CD1c-positive myeloid dendritic cell (primary cell): ENCODE measurements around the gene RAX2.
"Not testable (repeated sequence)": the region's sequence is repeated elsewhere in the genome, so short reads cannot be mapped to it uniquely, and the experiment has no call there.

ENCODE experiments used
- DNase-seq: peaks from one replicate; pipeline ENCODE4 v3.0.0-alpha.2; 2016; ENCODE audit errors: extremely low spot score

The RAX2 gene

DNA sequence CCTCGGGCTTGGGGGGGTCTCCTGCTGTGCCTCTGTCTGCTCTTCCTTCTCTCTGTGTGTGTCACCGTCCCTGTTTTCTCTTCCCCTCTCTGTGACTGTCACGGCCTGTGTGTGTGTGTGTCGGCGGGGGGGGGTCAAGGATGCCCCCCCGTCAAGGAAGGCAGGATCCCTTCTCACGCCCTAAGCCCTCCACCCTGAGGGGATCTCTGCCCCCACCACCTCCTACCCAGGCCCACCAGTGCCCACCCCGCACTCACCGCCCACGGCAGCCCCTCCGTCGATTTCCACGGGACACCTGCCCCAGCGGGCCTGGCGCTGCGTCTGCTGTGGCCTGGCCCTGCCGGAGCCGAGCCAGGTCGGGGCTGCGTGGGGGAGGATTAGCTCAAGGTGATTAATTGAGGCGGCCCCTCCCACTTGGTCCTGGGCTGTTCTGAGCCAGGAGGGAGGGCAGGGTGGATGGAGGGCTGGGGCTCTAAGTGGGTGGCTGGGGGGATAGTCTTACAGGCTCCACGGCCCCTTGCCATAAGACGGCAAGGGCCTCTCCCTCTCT, at the start of gene RAX2:
RAX2 (minus strand) TSS at position 323 of the 550 bp plus-strand sequence. CDS start 486 bp downstream, outside the sequence.
- DNase-seq = no peak

DNA sequence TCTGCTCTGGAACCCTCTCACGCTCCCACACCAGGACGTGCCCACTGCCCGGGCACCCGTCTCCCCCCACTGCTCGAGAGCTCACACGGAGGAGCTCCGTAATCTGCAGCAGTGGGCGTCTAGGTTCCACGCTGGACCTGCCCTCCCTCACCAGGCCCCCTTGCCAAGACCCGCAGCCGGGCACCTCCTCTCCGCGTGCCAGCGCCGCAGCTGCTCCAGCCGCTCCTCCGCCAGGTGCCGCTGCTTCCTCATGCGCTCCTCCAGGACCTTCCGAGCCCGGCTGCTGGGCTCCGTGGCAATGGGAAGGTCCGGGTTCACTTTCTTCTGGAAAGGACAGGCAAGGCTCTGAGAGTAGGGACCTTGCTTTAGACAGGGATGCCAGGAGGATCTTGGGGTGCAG, 49.1 kb upstream of the RAX2 start:
- no peak for DNase-seq

GRCh38 chr19:3819989-3820388, 48.0 kb upstream of the RAX2 start:
- DNase-seq = no peak

DNA sequence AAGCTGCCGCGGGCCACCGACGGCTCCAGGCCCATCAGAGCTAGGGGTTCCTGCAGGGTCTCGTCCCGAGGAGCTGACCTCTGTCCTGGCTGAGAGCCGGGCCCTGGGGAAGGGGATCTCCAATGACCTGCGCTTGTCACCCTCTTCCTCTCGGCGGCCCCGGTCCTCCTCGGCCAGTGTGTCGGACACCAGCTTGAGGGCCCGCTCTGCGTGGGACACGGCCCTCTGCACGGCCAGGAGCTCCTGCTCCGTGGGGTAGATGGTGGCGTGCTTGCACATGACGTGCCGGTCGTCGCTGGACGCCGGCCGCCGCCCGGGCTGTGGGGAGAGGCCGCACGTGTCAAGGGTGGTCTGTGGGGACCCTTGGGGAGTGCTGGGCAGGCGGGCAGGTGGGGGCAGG, 46.9 kb upstream of the RAX2 start:
- no peak for DNase-seq

GRCh38 chr19:3818466-3818865, 46.4 kb upstream of the RAX2 start:
- DNase-seq = peak; percentile 97

DNA sequence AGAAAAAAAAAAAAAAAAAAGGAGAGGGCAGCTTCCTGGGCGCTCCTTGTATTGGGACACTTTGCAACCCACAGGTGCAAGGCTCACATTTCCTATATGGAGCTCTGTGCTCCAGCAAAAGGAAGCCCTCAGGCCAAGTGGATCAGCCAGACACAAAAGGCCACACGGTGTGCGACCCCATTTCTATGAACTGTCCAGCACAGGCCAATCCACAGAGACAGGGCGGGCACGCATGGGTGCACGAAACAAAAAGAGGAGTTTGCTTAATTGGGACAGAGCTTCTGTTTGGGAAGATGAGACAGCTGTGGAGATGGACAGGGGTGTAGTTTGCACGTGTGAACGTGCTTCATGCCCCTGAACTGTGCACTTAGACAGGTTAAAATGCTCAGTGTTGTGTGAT, 45.7 kb upstream of the RAX2 start:
- no peak for DNase-seq

- no peak for DNase-seq
Measured at GRCh38 chr19:3816566-3817218, 44.7 kb upstream of the RAX2 start.

- not testable (repeated sequence) for DNase-seq
Measured at GRCh38 chr19:3816148-3816547, 44.1 kb upstream of the RAX2 start.

DNA sequence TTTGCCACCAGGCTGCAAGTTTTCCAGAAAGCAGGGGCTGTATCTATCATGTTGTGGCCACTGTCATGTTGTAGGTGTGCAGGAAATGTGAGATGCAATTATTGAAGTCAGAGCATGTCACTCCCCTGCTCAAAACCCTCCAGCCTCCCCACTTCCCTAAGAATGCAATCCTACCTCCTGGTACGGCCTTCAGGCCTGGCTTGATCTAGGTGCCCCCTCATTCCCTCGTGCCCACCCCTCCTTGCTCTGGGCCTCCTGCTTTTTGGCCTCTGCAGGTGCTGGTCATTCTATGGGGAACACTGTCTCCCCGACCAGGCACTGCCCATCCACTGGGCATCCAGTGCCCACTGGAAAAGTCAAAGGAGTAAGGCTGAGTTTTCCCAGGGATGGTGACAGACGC, 42.6 kb upstream of the RAX2 start:
- DNase-seq = no peak

DNA sequence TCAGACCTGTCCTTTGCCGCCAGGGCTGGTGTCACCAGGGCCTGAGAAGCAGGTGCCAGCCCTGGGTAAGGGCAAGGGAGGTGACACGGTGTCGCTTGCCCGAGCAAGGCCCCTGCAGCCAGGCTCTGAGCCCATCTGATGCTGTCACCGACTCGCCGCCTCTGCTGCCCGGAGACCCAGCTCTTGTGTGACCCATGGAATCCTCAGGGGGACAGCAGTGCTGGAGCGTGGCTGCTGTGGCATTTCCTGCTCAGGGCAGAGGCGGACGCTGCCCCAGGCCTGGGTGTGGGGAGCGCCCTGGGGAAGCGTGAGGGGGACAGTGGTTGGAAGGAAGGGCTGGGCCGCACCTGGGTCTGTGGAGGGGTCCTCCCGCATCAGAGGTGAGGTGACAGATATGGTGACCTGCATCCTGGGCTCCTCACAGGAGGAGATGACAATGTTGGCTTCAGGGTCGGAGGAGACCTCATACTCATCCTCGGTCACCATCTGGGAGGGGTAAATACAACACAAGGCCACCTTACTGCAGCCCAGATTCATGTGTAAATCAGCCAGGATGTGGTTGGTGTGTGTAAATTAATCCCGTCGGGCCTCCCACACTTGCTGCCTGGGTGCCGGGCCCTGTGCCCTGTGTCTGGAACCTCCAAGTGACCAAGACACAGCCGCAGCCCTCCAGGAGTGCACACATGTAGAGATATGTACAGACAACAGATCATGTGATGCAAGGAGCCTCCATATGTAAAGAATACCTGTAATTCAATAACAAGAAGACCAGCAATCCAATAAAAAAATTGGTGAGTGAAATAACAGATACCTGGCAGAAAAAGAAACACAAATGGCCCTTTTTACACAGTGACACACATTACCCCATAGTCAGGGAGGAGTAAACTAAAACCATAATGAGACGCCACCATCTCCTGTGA, 41.7 kb upstream of the RAX2 start:
- no peak for DNase-seq

GRCh38 chr19:3810708-3811355, 38.8 kb upstream of the RAX2 start:
- DNase-seq = no peak

- DNase-seq = no peak
Measured at GRCh38 chr19:3809881-3810707, 38.1 kb upstream of the RAX2 start.

GRCh38 chr19:3808420-3809143, 36.6 kb upstream of the RAX2 start:
- no peak for DNase-seq

DNA sequence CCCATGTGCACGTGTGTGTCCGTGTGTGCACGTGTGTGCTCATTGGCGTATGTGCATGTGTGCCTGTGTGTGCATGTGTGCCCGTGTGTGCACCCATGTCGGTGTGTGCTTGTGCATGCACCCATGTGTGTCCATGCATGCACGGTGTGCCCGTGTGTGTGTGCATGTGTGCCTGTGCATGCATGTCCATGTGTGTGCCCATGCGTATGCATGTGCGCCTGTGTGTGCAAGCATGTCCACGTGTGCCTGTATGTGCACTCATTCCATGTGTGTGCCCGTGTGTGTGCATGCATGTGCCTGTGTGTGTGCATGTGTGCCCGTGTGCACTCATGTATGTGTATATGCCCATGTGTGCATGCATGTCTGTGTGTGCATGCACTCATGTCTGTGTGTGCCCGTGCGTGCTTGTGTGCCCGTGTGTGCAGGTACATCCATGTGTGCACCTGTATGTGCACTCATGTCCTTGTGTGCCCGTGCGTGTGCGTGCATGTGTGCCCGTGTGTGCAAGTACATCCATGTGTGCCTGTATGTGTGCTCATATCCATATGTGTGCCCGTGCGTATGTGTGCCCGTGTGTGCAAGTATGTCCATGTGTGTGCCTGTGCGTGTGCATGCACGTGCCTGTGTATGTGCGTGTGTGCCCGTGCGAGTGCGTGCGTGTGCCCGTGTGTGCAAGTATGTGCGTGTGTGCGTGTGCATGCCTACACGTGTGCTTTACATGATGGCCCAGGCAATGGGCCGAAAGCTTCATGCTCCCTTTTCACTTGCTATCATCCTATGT, 35.7 kb upstream of the RAX2 start:
- no peak for DNase-seq

DNA sequence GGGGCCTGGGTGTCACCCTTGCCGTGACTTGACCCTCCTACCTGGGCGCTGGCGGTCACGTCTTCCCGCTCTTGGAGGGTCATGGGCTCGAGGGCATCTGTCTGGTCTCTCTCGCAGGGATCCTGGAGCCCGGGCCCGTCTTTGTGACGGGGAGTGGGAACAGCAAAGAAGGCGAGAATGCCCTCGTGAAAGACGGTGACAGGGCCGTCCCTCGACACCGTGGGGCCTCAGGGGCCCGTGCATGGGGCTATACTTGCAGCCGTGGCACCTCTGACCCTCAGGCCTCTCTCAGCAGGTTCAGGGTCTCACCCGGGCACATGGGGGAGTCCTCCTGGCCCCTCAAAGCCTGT, 35.1 kb upstream of the RAX2 start:
- no peak for DNase-seq

- no peak for DNase-seq
Measured at GRCh38 chr19:3805859-3806258, 33.8 kb upstream of the RAX2 start.

GRCh38 chr19:3804429-3804828, 32.4 kb upstream of the RAX2 start:
- no peak for DNase-seq

DNA sequence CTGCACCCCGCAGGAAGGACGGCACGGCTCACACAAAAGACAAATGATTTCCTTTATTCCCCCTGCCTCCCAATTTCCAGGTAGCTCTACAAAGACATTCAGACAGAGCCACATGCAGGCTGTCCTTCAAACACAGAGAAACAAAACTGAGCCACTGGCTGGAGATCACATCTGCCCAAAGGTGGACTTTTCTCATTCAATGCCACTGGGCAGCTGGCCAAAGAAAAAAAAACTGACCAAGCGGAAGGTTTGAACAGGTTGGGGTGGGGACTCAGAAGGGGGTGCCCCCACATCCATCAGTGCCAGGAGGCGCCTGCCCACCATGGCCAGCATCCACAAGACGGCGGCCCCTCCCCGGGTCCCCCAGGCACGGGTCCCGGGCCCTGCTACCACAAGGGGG, 32.0 kb upstream of the RAX2 start:
- DNase-seq = no peak

- DNase-seq = no peak
Measured at GRCh38 chr19:3803114-3803888, 31.3 kb upstream of the RAX2 start.
